IgD-negative memory B cell (primary cell): ENCODE results near the gene DDX27. TPM values are rescaled to one million over a fixed set of nuclear protein-coding genes. Genes with fewer than 3 reads are reported as not detected.
A peak's percentile ranks its signal among the peaks of the same experiment; 100 is the strongest.

Experiments used
- H3K27ac Mint-ChIP-seq, 3 donors: one replicate each; pipeline ENCODE4 v1.8.0; 2020 to 2022; ENCODE audit warnings: mild to moderate bottlenecking in 3 of 3, mixed read lengths in 3 of 3, moderate library complexity in 1 of 3
- H3K27me3 Mint-ChIP-seq: one replicate; pipeline ENCODE4 v1.8.0; 2021; ENCODE audit warnings: mixed read lengths
- H3K36me3 Mint-ChIP-seq: one replicate; pipeline ENCODE4 v1.8.0; 2020; ENCODE audit warnings: mild to moderate bottlenecking, mixed read lengths
- H3K4me1 Mint-ChIP-seq, 3 donors: one replicate each; pipeline ENCODE4 v1.8.0; 2020 to 2022; ENCODE audit warnings: mixed read lengths in 3 of 3, mild to moderate bottlenecking in 1 of 3
- H3K4me3 Mint-ChIP-seq, 4 donors: one replicate each; pipeline ENCODE4 v1.8.0; 2020 to 2022; ENCODE audit warnings: mild to moderate bottlenecking in 4 of 4, mixed read lengths in 4 of 4, moderate library complexity in 3 of 4
- H3K9me3 Mint-ChIP-seq, 3 donors: one replicate each; pipeline ENCODE4 v1.8.0; 2020 to 2021; ENCODE audit warnings: mixed read lengths in 3 of 3, mild to moderate bottlenecking in 1 of 3
- polyA plus RNA-seq: library from polyadenylated mRNA; unstranded; fragments of 300-500 nt; fragmentation: Illumina TruSeq; gene quantifications from one replicate; pipeline ENCODE4 v1.2.3, GENCODE V29; 2021

DDX27 gene
- polyA plus RNA-seq, 1 donor from 2014 or later, result 62.8 TPM

GRCh38 chr20:49281913-49282467 is 62.8 kb downstream of the DDX27 start:
- Mint-ChIP-seq H3K9me3 (peaks cover 11 to 53% (median 52%) of the 10 kb centered on the region in 3 donors), H3K36me3 (peaks cover 69% of the 10 kb centered on the region), H3K4me3 (peak overlapping the region in 3 of 4 donors; percentile 88 to 99 (median 93)), H3K27me3 (peaks cover 2% of the 10 kb centered on the region), H3K27ac (peak overlapping the region; percentile 91 to 99 (median 95)), H3K4me1 (peaks cover 46 to 69% (median 48%) of the 10 kb centered on the region in 3 donors)

- H3K4me3 Mint-ChIP-seq, result peak overlapping the region; percentile 55 to 99 (median 90)
- peaks cover 45 to 74% (median 47%) of the 10 kb centered on the region in 3 donors for H3K4me1 Mint-ChIP-seq
- peaks cover 17 to 59% (median 53%) of the 10 kb centered on the region in 3 donors for H3K9me3 Mint-ChIP-seq
- peak overlapping the region; percentile 91 to 99 (median 95) for H3K27ac Mint-ChIP-seq
- H3K27me3 Mint-ChIP-seq, result peaks cover 2% of the 10 kb centered on the region
- H3K36me3 Mint-ChIP-seq, result peaks cover 75% of the 10 kb centered on the region
Observed at GRCh38 chr20:49282584-49283171, 63.5 kb downstream of the DDX27 start.

DNA sequence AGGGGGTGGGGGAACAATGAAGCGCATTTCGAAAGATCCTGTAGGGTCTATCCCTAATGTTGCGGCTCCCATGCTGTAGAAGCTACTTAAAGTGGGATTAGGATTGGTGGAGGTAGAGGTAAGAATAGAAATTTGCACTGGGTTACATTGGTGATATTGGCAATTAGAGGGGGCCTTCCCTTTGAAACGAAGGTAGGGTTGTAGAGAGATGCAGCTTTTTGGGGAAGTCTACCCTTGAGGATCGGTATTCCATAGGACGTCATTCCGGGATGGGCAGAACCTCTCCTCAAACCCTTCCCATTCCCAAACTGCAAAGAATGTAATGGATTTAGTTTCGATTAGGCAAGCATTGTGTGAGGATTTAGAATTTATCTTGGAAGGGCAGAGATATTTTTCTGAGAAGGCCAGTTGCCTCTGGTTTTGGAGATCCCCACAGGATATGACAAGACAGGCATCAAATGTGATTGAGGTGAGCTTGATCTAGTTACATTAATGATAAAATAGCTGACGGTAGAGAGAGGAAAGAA is 64.0 kb downstream of the DDX27 start:
- Mint-ChIP-seq H3K36me3 (peaks cover 80% of the 10 kb centered on the region), H3K27me3 (peaks cover 2% of the 10 kb centered on the region), H3K4me1 (peaks cover 45 to 73% (median 47%) of the 10 kb centered on the region in 3 donors), H3K27ac (peak overlapping the region; percentile 91 to 99 (median 95)), H3K4me3 (peak overlapping the region; percentile 55 to 99 (median 87)), H3K9me3 (peaks cover 17 to 62% (median 55%) of the 10 kb centered on the region in 3 donors)

GRCh38 chr20:49283703-49284625 is 64.7 kb downstream of the DDX27 start:
- H3K27me3 Mint-ChIP-seq, result peaks cover 2% of the 10 kb centered on the region
- peaks cover 43 to 67% (median 47%) of the 10 kb centered on the region in 3 donors for H3K4me1 Mint-ChIP-seq
- H3K4me3 Mint-ChIP-seq, result peak overlapping the region; percentile 55 to 93 (median 81)
- peaks cover 17 to 63% (median 49%) of the 10 kb centered on the region in 3 donors for H3K9me3 Mint-ChIP-seq
- H3K36me3 Mint-ChIP-seq, result peaks cover 80% of the 10 kb centered on the region
- peak overlapping the region; percentile 88 to 95 (median 91) for H3K27ac Mint-ChIP-seq

GRCh38 chr20:49284818-49285217 is 65.6 kb downstream of the DDX27 start:
- H3K36me3 Mint-ChIP-seq, result peaks cover 83% of the 10 kb centered on the region
- H3K4me3 Mint-ChIP-seq, result peak overlapping the region in 1 of 4 donors; percentile 86
- H3K27ac Mint-ChIP-seq, result peak overlapping the region; percentile 53 to 95 (median 73)
- H3K4me1 Mint-ChIP-seq, result peaks cover 42 to 67% (median 48%) of the 10 kb centered on the region in 3 donors
- peaks cover 2% of the 10 kb centered on the region for H3K27me3 Mint-ChIP-seq
- peaks cover 17 to 64% (median 48%) of the 10 kb centered on the region in 3 donors for H3K9me3 Mint-ChIP-seq

- Mint-ChIP-seq H3K4me3 (peak overlapping the region in 3 of 4 donors; percentile 72 to 86 (median 73)), H3K9me3 (peaks cover 15 to 60% (median 47%) of the 10 kb centered on the region in 3 donors), H3K27ac (peak overlapping the region in 2 of 3 donors; percentile 73 to 95), H3K27me3 (peaks cover 2% of the 10 kb centered on the region), H3K36me3 (peaks cover 83% of the 10 kb centered on the region), H3K4me1 (peaks cover 40 to 67% (median 48%) of the 10 kb centered on the region in 3 donors)
Observed at GRCh38 chr20:49285233-49285668, 66.0 kb downstream of the DDX27 start.

DNA sequence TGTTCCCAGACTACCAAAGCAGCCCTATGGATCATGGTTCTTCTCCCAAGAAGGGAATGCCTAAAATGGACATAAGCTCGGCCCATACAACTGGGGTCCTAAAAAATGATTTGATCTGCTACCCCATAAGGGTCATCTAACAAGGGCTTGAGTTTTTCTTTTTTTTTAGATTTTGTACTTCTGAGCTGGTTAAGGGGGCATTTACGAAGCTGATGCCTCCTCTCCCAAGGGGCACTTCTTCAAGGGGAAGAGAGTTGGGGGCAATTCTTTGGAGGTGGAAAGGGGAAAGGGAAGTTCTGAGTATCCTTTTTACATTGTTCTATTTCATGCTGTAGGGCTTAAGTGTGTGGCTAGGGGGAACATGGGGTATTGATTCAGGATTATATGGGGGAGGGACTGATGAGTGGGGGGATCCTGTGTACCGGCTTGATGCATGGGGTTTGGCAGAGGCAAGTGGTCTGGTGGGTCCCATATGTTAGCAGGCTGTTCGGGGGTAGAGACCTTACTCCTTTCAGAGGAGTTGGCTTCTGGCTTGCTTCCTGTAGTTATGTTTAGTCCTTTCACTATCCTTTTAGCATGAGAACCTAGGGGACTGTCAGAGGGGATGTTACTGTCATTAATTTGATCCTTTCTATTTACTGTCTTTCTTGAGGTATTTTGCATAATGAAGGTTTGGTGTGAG is 66.7 kb downstream of the DDX27 start:
- peaks cover 39 to 68% (median 53%) of the 10 kb centered on the region in 3 donors for H3K4me1 Mint-ChIP-seq
- H3K9me3 Mint-ChIP-seq, result peaks cover 12 to 55% (median 46%) of the 10 kb centered on the region in 3 donors
- H3K4me3 Mint-ChIP-seq, result peak overlapping the region in 3 of 4 donors; percentile 63 to 86 (median 86)
- peaks cover 2% of the 10 kb centered on the region for H3K27me3 Mint-ChIP-seq
- peaks cover 81% of the 10 kb centered on the region for H3K36me3 Mint-ChIP-seq
- peak overlapping the region; percentile 46 to 95 (median 73) for H3K27ac Mint-ChIP-seq

DNA sequence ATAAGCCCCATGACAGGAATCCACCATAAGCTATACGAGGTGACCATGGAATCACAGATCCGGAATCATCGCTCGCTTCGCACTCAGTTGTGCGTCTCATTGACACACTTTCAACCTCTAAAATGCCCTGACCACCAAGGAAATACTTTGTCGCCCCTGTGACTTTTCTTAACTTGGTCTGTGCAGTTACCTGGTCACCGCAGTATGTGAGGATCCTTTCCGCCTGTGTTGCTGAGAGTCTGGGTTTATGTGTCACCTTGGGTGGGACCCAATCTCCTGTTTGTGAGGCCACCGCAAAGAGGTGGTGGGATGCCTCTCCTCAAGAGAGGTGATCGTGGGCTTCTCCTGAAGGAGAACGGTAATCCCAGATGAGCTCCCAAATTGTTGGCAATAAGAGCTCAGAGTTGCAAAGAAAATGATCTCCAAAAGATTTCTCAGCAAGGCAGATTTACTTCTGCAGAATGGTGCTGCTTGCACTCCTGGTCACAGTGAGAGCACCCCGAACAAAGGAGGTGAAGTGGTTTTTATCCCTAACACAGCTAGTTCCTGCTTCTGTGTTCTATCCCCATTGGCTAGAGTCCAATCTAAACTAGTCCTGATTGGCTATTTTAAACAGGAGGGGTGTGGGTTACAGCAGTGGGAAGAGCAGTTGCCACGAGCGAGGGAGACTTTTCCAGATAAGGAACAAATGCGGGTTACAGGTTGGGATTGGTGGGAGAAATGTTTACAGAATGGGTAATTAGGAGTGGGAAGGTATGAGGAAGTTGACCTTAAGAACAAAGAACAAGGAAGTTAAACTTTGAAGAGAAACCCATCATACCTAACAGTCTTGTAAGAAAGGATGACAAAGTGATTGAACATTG is 67.7 kb downstream of the DDX27 start:
- peaks cover 12 to 45% (median 38%) of the 10 kb centered on the region in 3 donors for H3K9me3 Mint-ChIP-seq
- no peaks in the 10 kb centered on the region for H3K27me3 Mint-ChIP-seq
- H3K4me1 Mint-ChIP-seq, result peaks cover 35 to 64% (median 47%) of the 10 kb centered on the region in 3 donors
- peak overlapping the region in 2 of 3 donors; percentile 81 to 95 for H3K27ac Mint-ChIP-seq
- H3K36me3 Mint-ChIP-seq, result peaks cover 76% of the 10 kb centered on the region
- peak overlapping the region in 3 of 4 donors; percentile 6 to 86 (median 42) for H3K4me3 Mint-ChIP-seq

- H3K27ac Mint-ChIP-seq, result peak overlapping the region in 1 of 3 donors; percentile 95
- peak overlapping the region in 1 of 4 donors; percentile 42 for H3K4me3 Mint-ChIP-seq
- H3K9me3 Mint-ChIP-seq, result peaks cover 12 to 45% (median 30%) of the 10 kb centered on the region in 3 donors
- H3K27me3 Mint-ChIP-seq, result no peaks in the 10 kb centered on the region
- H3K4me1 Mint-ChIP-seq, result peaks cover 27 to 57% (median 40%) of the 10 kb centered on the region in 3 donors
- peaks cover 71% of the 10 kb centered on the region for H3K36me3 Mint-ChIP-seq
Observed at GRCh38 chr20:49287555-49288249, 68.5 kb downstream of the DDX27 start.

- no peaks in the 10 kb centered on the region for H3K27me3 Mint-ChIP-seq
- H3K36me3 Mint-ChIP-seq, result peaks cover 65% of the 10 kb centered on the region
- H3K4me3 Mint-ChIP-seq, result peak overlapping the region in 1 of 4 donors; percentile 5
- H3K27ac Mint-ChIP-seq, result peak overlapping the region in 1 of 3 donors; percentile 95
- peaks cover 12 to 43% (median 26%) of the 10 kb centered on the region in 3 donors for H3K9me3 Mint-ChIP-seq
- peaks cover 21 to 51% (median 34%) of the 10 kb centered on the region in 3 donors for H3K4me1 Mint-ChIP-seq
Observed at GRCh38 chr20:49288250-49288751, 69.1 kb downstream of the DDX27 start.

DNA sequence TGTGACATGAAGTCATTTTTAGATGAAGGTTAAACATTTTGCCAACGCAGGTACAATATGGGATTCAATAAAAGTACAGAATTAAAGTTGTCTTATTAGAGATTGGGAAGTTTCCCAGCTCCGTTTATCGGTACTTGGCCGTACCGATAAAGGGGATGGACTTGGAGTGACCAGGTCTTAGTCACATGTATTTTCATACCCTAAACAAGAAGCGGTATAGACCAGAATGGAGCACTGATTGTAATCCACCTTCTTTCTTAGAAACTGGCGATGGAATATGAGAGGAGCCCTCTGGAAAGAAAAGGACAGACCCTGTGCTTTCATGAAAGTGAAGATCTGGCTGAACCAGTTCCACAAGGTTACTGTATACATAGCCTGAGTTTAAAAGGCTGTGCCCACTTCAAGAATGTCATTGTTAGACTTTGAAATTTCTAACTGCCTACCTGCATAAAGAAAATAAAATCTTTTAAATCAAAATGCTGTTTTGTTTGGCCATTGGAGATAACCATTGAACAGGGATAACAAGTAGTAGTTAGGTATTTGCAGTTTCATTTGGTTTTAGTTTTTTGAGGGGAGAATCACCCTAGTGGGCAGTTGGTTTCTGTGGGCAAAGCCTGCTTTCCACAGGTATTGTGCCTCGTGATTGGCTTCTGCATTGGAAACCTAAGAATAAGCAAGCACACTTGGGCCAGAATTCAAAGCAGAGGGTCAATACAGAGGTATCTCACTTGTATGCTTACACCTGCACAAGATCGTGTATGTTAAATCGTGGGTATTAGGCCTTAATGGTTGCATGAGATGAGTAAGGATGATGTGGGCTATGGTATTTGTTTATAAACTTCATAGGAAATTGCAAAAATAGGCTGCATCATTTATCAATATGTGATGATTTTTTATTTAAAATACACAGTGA is 69.8 kb downstream of the DDX27 start:
- peaks cover 14 to 37% (median 19%) of the 10 kb centered on the region in 3 donors for H3K9me3 Mint-ChIP-seq
- peak overlapping the region in 2 of 3 donors; percentile 57 to 95 for H3K27ac Mint-ChIP-seq
- peaks cover 15 to 43% (median 27%) of the 10 kb centered on the region in 3 donors for H3K4me1 Mint-ChIP-seq
- no peaks in the 10 kb centered on the region for H3K27me3 Mint-ChIP-seq
- H3K4me3 Mint-ChIP-seq, result peak overlapping the region in 2 of 4 donors; percentile 12 to 54
- peaks cover 59% of the 10 kb centered on the region for H3K36me3 Mint-ChIP-seq
